HepG2 (cell line): ENCODE results near the gene PSKH1. TPM values are rescaled to one million over a fixed set of nuclear protein-coding genes. Genes with fewer than 3 reads are reported as not detected.

Experiments
- ARID4A ChIP-seq: sonication (generic); formaldehyde crosslinking; IDR thresholded peaks from 2 replicates; pipeline ENCODE4 v1.5.0; 2020; ENCODE audit warnings: mild to moderate bottlenecking, missing genetic modification reagents, borderline replicate concordance
- BRCA1 ChIP-seq: sonication (generic); formaldehyde crosslinking; IDR thresholded peaks from 2 replicates; pipeline ENCODE4 v1.4.0; 2020; ENCODE audit warnings: missing genetic modification reagents
- REL ChIP-seq: sonication (generic); formaldehyde crosslinking; conservative IDR thresholded peaks from 2 replicates; pipeline ENCODE4 v1.8.0; 2022; ENCODE audit warnings: mild to moderate bottlenecking, missing genetic modification reagents, moderate library complexity
- ZMAT3 ChIP-seq: sonication (generic); formaldehyde crosslinking; conservative IDR thresholded peaks from 2 replicates; pipeline ENCODE4 v1.7.0; 2021; ENCODE audit warnings: missing genetic modification reagents
- ZNF446 ChIP-seq: sonication (generic); formaldehyde crosslinking; IDR thresholded peaks from 2 replicates; pipeline ENCODE4 v1.5.0; 2020; ENCODE audit warnings: mild to moderate bottlenecking, missing genetic modification reagents
- ZNF501 ChIP-seq: sonication (generic); formaldehyde crosslinking; IDR thresholded peaks from 2 replicates; pipeline ENCODE4 v1.5.1; 2020; ENCODE audit warnings: mild to moderate bottlenecking, moderate library complexity, missing genetic modification reagents
- ZNF503 ChIP-seq: sonication (generic); formaldehyde crosslinking; IDR thresholded peaks from 2 replicates; pipeline ENCODE4 v1.4.0; 2020; ENCODE audit warnings: missing genetic modification reagents
- ZNF547 ChIP-seq: sonication (generic); formaldehyde crosslinking; IDR thresholded peaks from 2 replicates; pipeline ENCODE4 v1.5.1; 2020; ENCODE audit warnings: mild to moderate bottlenecking, missing genetic modification reagents
- ZNF558 ChIP-seq: sonication (generic); formaldehyde crosslinking; IDR thresholded peaks from 2 replicates; pipeline ENCODE4 v1.9.0; 2022; ENCODE audit warnings: mild to moderate bottlenecking, missing genetic modification reagents, borderline replicate concordance
- ZNF670 ChIP-seq: sonication (generic); formaldehyde crosslinking; IDR thresholded peaks from 2 replicates; pipeline ENCODE4 v1.8.0; 2022; ENCODE audit warnings: mild to moderate bottlenecking, missing genetic modification reagents, borderline replicate concordance
- ZNF709 ChIP-seq: sonication (generic); formaldehyde crosslinking; IDR thresholded peaks from 2 replicates; pipeline ENCODE4 v1.5.0; 2020; ENCODE audit warnings: mild to moderate bottlenecking, missing genetic modification reagents
- ZNF720 ChIP-seq: sonication (generic); formaldehyde crosslinking; IDR thresholded peaks from 2 replicates; pipeline ENCODE4 v1.4.0; 2020; ENCODE audit warnings: missing genetic modification reagents
- ZNF747 ChIP-seq: sonication (generic); formaldehyde crosslinking; IDR thresholded peaks from 2 replicates; pipeline ENCODE4 v1.8.1; 2023; ENCODE audit warnings: missing genetic modification reagents, mild to moderate bottlenecking, borderline replicate concordance
- ZNF770 ChIP-seq: sonication (generic); formaldehyde crosslinking; IDR thresholded peaks from 2 replicates; pipeline ENCODE4 v1.5.0; 2020; ENCODE audit warnings: mild to moderate bottlenecking, missing genetic modification reagents
- polyA plus RNA-seq, 8 experiments: library from polyadenylated mRNA; depleted of rRNA in 3 of 8; stranded (reverse) in 7 of 8; unstranded in 1 of 8; fragments of >200 nt; fragmentation: Illumina TruSeq in 4 of 8; extraction: Trizol in 4 of 8; gene quantifications; 2 replicates each; pipeline versions ENCODE4 v1.2.1 to v1.2.3, GENCODE V29; 2011 to 2016; ENCODE audit warnings: low read depth in 4 of 8, missing spikeins in 1 of 8, mixed read lengths in 1 of 8; ENCODE audit not compliant: insufficient read depth in 1 of 8
- total RNA-seq, 5 experiments: library from RNA; depleted of rRNA; stranded (reverse); fragments of >200 nt; fragmentation: Illumina TruSeq; extraction: Trizol; gene quantifications; 2 replicates each; pipeline ENCODE4 v1.2.3, GENCODE V29; 2016; ENCODE audit warnings: low read depth in 1 of 5

The PSKH1 gene
- total and polyA plus RNA-seq, 2 of the 13 experiments (the other 11 are each of a cell fraction or from before 2014, with no cell fraction given) = 8.4 to 19.1 TPM

GRCh38 chr16:67893743-67894399 lies 817 bp downstream of the PSKH1 start (continued):
- TF ChIP-seq ZNF770 (CRISPR knock-in tag) = peak; percentile 83
- 0 out of 2 replicates have a peak, but pooled peaks have one; percentile 10 for TF ChIP-seq ZNF501
- TF ChIP-seq ARID4A = 0 out of 2 replicates have a peak, but pooled peaks have one; percentile 4
- no peak for TF ChIP-seq ZNF747 (CRISPR knock-in tag)
- 0 out of 2 replicates have a peak, but pooled peaks have one; percentile 9 for TF ChIP-seq REL (CRISPR knock-in tag)
- TF ChIP-seq ZNF503 = no peak
- no peak for TF ChIP-seq ZNF709 (CRISPR knock-in tag)
- peak; percentile 14; the same call in 1 of the 2 replicates for TF ChIP-seq ZNF547
- TF ChIP-seq BRCA1 (CRISPR knock-in tag) = 0 out of 2 replicates have a peak, but pooled peaks have one; percentile 14
- TF ChIP-seq ZNF558 (CRISPR knock-in tag) = peak; percentile 49; the same call in 1 of the 2 replicates
- TF ChIP-seq ZNF670 (CRISPR knock-in tag) = 0 out of 2 replicates have a peak, but pooled peaks have one; percentile 0
- TF ChIP-seq ZNF446 (CRISPR knock-in tag) = 0 out of 2 replicates have a peak, but pooled peaks have one; percentile 5
- no peak for TF ChIP-seq ZMAT3 (CRISPR knock-in tag)
- no peak for TF ChIP-seq ZNF720
- TF ChIP-seq, all 625 proteins: peak for 60
